Left cardiac atrium (tissue), 2 donors: ENCODE data around the gene CDRT15L2. TPM values are rescaled to one million over a fixed set of nuclear protein-coding genes. Genes with fewer than 3 reads are reported as not detected.

Source experiments
- total RNA-seq, 2 donors: library from RNA; stranded (reverse); fragmentation: NEBNext Ultra II Directional; extraction: Animal tissue kit (Norgen Biotek cat#: 25700); gene quantifications; one replicate each; pipeline ENCODE4 v1.2.1, GENCODE V29; 2021
- donor health status: DM: no; HTN: yes; CAD: no; lungs with severe emphysema.
- donor health status: DM: yes; HTN: yes; CAD: no.

Gene CDRT15L2
- total RNA-seq, 2 donors from 2014 or later, result not detected

Other genes with a start within 250 kb of the CDRT15L2 start
- not detected for gene LGALS9B, start 112.2 kb upstream of the CDRT15L2 start, total RNA-seq